Choroid plexus epithelial cell (primary cell): ENCODE data around the gene PGAP3.
A peak's percentile ranks its signal among the peaks of the same experiment; 100 is the strongest.
"Not testable (repeated sequence)": the region's sequence is repeated elsewhere in the genome, so short reads cannot be mapped to it uniquely, and the experiment has no call there.

Source experiments
- DNase-seq: peaks from one replicate; pipeline ENCODE4 v3.0.0-alpha.2; 2010; ENCODE audit warnings: low read depth
- H3K4me3 ChIP-seq: 2 replicates; pipeline ENCODE4 v1.5.1; 2011; ENCODE audit warnings: low read depth, mild to moderate bottlenecking, control low read depth, low read length, moderate library complexity
- CTCF ChIP-seq: conservative IDR thresholded peaks from 2 replicates; pipeline ENCODE4 v1.5.1; 2011; ENCODE audit warnings: low read depth, mild to moderate bottlenecking, control low read depth, inconsistent platforms, low read length, moderate library complexity

PGAP3 gene

GRCh38 chr17:39729280-39729851 is 41.5 kb upstream of the PGAP3 start:
- no peak for TF ChIP-seq CTCF
- peak overlapping the region; percentile 90 for H3K4me3 ChIP-seq
- DNase-seq, result no peak

- no peak for DNase-seq
- TF ChIP-seq CTCF, result no peak
- no peak overlapping the region for H3K4me3 ChIP-seq
Measured at GRCh38 chr17:39727556-39727955, 39.7 kb upstream of the PGAP3 start.

GRCh38 chr17:39726617-39727016 is 38.8 kb upstream of the PGAP3 start:
- no peak for DNase-seq
- TF ChIP-seq CTCF, result no peak
- no peak overlapping the region for H3K4me3 ChIP-seq

GRCh38 chr17:39725923-39726322 is 38.1 kb upstream of the PGAP3 start:
- DNase-seq, result not testable (repeated sequence)

GRCh38 chr17:39724731-39725130 is 36.9 kb upstream of the PGAP3 start:
- no peak overlapping the region for H3K4me3 ChIP-seq
- DNase-seq, result no peak
- TF ChIP-seq CTCF, result no peak

More at GRCh38 chr17:39725923-39726322, 38.1 kb upstream of the PGAP3 start:
- H3K4me3 ChIP-seq, result not testable (repeated sequence)

- TF ChIP-seq CTCF, result no peak
- DNase-seq, result no peak
- no peak overlapping the region for H3K4me3 ChIP-seq
Measured at GRCh38 chr17:39722965-39723848, 35.4 kb upstream of the PGAP3 start.

GRCh38 chr17:39722104-39722503 is 34.2 kb upstream of the PGAP3 start:
- no peak overlapping the region for H3K4me3 ChIP-seq
- no peak for TF ChIP-seq CTCF

More at GRCh38 chr17:39722104-39722503, 34.2 kb upstream of the PGAP3 start:
- no peak for DNase-seq
